Breast epithelium (tissue), 4 donors: ENCODE data around the gene DHRS7B. TPM values are rescaled to one million over a fixed set of nuclear protein-coding genes. Genes with fewer than 3 reads are reported as not detected.

Source experiments
- DNase-seq, 2 donors: peaks; one replicate each; pipeline ENCODE4 v3.0.0-alpha.2; 2019; ENCODE audit warnings: low spot score in 2 of 2
- H3K27ac ChIP-seq, 2 donors: fragments of 200-600 bp; sonication (generic) in 1 of 2; one replicate each; pipeline ENCODE4 v1.5.1; 2016 to 2019; ENCODE audit warnings: mild to moderate bottlenecking in 1 of 2
- H3K27me3 ChIP-seq, 2 donors: fragments of 200-600 bp; sonication (generic) in 1 of 2; one replicate each; pipeline versions ENCODE4 v1.5.1 to v1.6.0; 2017 to 2019; ENCODE audit warnings: control low read depth in 1 of 2, mild to moderate bottlenecking in 1 of 2
- H3K36me3 ChIP-seq: fragments of 200-600 bp; one replicate; pipeline ENCODE4 v1.5.1; 2019
- H3K4me1 ChIP-seq, 2 donors: fragments of 200-600 bp; sonication (generic); one replicate each; pipeline ENCODE4 v1.5.1; 2016 to 2019; ENCODE audit warnings: control low read depth in 1 of 2
- H3K4me3 ChIP-seq, 3 donors: fragments of 200-600 bp; sonication (generic); 1 replicate in 2 of 3; 2 replicates in 1 of 3; pipeline ENCODE4 v1.5.1; 2016 to 2019; ENCODE audit warnings: mild to moderate bottlenecking in 3 of 3, moderate library complexity in 2 of 3
- H3K9me3 ChIP-seq, 2 donors: fragments of 200-600 bp; sonication (generic) in 1 of 2; one replicate each; pipeline ENCODE4 v1.5.1; 2016 to 2019; ENCODE audit warnings: control low read depth in 1 of 2
- POLR2A ChIP-seq: fragments of 450-650 bp; IDR thresholded peaks from one replicate; pipeline ENCODE4 v1.6.1; 2016; ENCODE audit warnings: antibody characterized with exemption, mild to moderate bottlenecking, moderate library complexity
- POLR2AphosphoS5 ChIP-seq, 3 donors: sonication (generic); formaldehyde crosslinking; IDR thresholded peaks; one replicate each; pipeline ENCODE4 v1.6.1; 2017; ENCODE audit warnings: antibody characterized with exemption in 3 of 3
- intact Hi-C: fragments of 100-400 bp; cut with DNase I; formaldehyde crosslinking; loops from one replicate; pipeline ENCODE4 v1.15.1; 2023; ENCODE audit warnings: low total_unique reads
- total RNA-seq, 3 donors: library from RNA; depleted of rRNA; stranded (reverse); fragments of >200 nt; gene quantifications; one replicate each; pipeline ENCODE4 v1.1.0, GENCODE V29; 2016
- TF ChIP-seq, protein P1 (sequence below), 3 donors: fragments of 450-650 bp; IDR thresholded peaks; one replicate each; pipeline ENCODE4 v1.5.1; 2016 to 2017; ENCODE audit warnings: antibody characterized with exemption in 3 of 3, mild to moderate bottlenecking in 3 of 3, moderate library complexity in 3 of 3

DHRS7B gene
- total RNA-seq, 3 donors from 2014 or later: 53.7 to 64.0 (median 60.9) TPM

DNA sequence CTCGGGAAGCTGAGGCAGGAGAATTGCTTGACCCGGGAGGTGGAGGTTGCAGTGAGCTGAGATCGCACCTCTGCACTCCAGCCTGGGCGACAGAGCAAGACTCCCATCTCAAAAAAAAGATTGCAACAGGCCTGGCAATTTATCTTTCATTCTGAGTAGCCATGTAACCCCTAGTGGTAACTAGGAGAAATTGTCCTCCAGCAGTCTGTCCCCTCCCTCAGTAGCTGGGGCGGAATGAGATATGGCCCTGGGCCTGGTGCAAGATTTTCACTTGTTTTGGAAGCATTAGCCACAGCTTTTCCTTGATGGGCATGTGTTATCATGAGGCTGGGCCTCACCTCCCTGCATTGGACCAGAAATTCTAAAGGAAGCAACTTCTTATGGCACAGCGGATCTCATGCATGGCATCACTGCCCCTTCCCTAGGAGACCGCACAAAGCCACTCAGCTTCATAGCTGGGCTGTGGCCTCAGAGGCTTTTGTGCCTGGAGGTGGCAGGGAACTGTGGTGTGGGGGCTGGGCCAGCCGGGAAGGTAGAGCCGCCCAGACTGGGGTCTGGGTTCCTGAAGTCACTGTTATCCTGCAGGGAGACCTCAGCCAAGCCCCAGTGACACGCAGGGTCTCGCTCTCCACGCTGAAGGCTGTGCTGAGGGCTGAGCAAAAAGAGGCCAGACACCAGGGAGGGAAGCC lies 113.1 kb downstream of the DHRS7B start:
- no peak overlapping the region for H3K4me3 ChIP-seq
- H3K9me3 ChIP-seq: no peaks in the 10 kb centered on the region
- H3K27ac ChIP-seq: no peak overlapping the region
- no peaks in the 10 kb centered on the region for H3K27me3 ChIP-seq
- no peak for DNase-seq
- H3K4me1 ChIP-seq: peaks cover 0 to 6% of the 10 kb centered on the region in 2 donors
- no peak for TF ChIP-seq POLR2AphosphoS5 (IDR thresholded peaks at IDR 0.05)
- TF ChIP-seq, protein P1, sequence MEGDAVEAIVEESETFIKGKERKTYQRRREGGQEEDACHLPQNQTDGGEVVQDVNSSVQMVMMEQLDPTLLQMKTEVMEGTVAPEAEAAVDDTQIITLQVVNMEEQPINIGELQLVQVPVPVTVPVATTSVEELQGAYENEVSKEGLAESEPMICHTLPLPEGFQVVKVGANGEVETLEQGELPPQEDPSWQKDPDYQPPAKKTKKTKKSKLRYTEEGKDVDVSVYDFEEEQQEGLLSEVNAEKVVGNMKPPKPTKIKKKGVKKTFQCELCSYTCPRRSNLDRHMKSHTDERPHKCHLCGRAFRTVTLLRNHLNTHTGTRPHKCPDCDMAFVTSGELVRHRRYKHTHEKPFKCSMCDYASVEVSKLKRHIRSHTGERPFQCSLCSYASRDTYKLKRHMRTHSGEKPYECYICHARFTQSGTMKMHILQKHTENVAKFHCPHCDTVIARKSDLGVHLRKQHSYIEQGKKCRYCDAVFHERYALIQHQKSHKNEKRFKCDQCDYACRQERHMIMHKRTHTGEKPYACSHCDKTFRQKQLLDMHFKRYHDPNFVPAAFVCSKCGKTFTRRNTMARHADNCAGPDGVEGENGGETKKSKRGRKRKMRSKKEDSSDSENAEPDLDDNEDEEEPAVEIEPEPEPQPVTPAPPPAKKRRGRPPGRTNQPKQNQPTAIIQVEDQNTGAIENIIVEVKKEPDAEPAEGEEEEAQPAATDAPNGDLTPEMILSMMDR (IDR thresholded peaks at IDR 0.05): peak in 2 of 3 donors; percentile 17 to 34
- no peaks in the 10 kb centered on the region for H3K36me3 ChIP-seq
- intact Hi-C loops: no loop called here

DNA sequence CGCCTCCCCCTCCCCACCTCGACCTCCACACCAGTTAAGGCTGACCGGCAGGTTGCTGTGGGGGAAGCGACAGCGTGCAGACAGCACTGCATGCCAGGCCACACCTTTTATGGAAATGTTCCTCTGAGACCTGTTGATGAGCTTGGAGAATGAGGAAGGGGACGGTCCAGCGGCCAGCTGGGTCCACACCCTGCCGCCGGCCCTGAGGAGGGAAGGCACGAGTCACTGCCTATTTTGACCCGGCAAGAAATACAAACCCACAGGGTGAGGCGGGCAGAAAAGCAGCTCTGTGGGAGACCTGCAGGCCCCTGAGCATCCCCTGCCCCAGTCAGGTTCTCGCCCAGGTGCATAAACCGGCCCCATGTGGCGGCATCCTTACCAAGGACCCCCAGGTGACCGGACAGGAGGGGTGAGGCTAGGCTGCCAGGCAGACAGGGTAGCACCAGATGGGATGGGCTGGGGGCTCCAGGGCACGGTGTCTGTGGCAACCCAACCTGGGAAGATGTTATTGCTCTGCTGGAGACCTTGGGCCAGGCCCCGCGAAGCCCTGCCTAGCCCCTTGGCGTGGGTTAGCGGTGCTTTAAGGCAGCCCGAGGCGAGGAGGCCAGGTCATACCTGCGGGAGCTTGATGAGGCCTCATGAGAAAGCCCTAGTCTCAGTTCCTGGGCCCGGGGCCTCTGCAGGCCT lies 113.7 kb downstream of the DHRS7B start:
- Histone ChIP-seq H3K36me3 (no peaks in the 10 kb centered on the region), H3K4me3 (no peak overlapping the region), H3K27ac (no peak overlapping the region), H3K27me3 (no peaks in the 10 kb centered on the region), H3K4me1 (peaks cover 0 to 6% of the 10 kb centered on the region in 2 donors), H3K9me3 (no peaks in the 10 kb centered on the region)
- intact Hi-C loops: no loop called here
- DNase-seq: no peak
- TF ChIP-seq, protein P1 (IDR thresholded peaks at IDR 0.05): no peak
- TF ChIP-seq POLR2AphosphoS5 (IDR thresholded peaks at IDR 0.05) (no peak), POLR2A (no peak)

Other genes with a start within 250 kb of the DHRS7B start
- gene USP22, start 84.0 kb upstream of the DHRS7B start, total RNA-seq: 100 to 1,000 TPM; 115 to 156 (median 139) TPM
- 10 to 100 TPM; 28.1 to 34.1 (median 33.1) TPM for gene TMEM11, start 87.2 kb downstream of the DHRS7B start, total RNA-seq
- gene NATD1, start 126.4 kb downstream of the DHRS7B start, total RNA-seq: 10 to 100 TPM in 1 of 3 donors, 1 to 10 TPM in 2; 8.2 to 11.8 (median 8.6) TPM
- 10 to 100 TPM; 16.0 to 26.9 (median 22.0) TPM for gene MAP2K3, start 157.7 kb downstream of the DHRS7B start, total RNA-seq
- gene KCNJ12, start 249.4 kb downstream of the DHRS7B start, total RNA-seq: 1 to 10 TPM in 1 of 3 donors, under 1 TPM in 2; 0.73 to 1.4 (median 0.98) TPM